Measurements from ENCODE around the gene KDM8. TPM values are rescaled to one million over a fixed set of nuclear protein-coding genes. Genes with fewer than 3 reads are reported as not detected.

The KDM8 gene
- total RNA-seq, 1 donor from 2014 or later = 5.7 TPM

DNA sequence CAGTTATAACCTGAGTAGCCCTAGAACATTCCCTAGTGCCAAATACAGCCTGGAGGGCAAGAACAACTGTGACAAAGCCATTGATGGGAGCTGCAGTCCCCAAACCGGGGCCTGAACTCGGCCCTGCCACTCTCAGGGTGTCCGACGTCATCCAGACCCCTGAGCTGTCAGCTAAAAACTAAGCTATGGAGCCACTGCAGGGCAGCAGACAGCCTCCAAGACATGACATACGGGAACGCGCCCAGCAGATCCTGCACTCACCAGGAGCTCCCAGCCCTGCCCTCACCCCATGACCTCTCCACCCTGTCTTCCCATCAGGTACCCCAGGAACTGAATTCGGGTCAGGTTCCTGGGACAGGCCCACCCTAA is 28.4 kb downstream of the KDM8 start:
- no peak for DNase-seq

GRCh38 chr16:27232061-27232900 is 29.0 kb downstream of the KDM8 start:
- DNase-seq = no peak

GRCh38 chr16:27232901-27233625 is 29.7 kb downstream of the KDM8 start:
- no peak for DNase-seq

DNA sequence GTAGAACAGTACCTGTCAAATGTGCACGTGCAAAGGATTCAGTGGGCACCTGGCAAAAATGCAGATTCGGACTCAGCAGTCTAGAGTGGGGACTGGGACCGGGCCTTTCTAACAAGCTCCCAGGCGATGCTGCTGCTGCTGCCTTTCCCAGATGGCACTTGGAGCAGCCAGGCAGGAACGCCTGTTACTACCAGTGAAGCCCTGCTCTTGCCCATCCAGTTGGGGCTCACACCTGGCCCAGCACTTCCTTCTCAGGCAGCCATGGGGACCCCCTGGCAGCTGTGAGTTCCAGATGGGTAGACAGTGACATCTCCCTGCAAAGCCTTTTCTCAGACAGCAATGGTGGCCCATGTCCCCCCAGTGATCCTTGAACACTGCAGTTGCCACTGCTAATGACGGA is 30.4 kb downstream of the KDM8 start:
- DNase-seq = no peak

DNA sequence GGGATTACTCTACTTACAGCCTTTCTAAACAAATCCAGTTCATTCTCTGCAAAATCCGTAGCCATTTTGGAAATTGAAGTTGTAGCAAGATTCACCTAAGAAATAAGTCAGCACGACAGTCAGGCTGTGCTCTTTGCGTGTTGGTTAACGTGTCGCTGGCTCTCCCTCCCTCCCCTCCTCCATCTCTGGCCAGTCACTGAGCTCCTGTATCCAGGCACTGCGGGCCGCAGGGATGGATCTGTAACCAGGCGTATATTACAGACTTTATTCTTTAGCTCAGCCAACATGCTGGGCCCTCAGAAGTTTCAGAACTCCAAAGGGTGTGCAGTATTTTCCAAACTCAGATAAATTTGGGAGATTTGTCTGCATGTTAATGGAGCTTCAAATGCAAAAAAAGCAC is 30.8 kb downstream of the KDM8 start:
- no peak for DNase-seq

DNA sequence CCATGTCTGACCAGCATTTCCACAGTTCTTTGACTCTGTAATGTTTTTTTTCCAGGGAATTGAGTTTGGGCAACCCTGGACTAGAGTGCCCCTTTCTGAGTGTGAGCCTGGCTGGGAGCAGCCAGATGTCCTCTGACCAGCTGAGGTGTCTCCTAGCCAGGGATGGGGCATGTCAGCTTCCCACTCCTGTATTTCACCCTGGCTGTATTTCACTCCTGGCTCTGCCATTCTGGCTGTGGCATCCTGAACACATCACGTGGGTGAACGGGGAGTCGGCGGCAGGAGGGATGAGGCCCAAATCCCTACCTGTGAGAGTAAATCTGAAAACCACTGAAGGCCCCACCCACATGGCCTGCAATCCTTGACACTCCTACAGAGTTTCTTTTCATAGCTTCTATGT is 31.3 kb downstream of the KDM8 start:
- no peak for DNase-seq

GRCh38 chr16:27235055-27235937 is 32.0 kb downstream of the KDM8 start:
- peak; percentile 91 for DNase-seq

DNA sequence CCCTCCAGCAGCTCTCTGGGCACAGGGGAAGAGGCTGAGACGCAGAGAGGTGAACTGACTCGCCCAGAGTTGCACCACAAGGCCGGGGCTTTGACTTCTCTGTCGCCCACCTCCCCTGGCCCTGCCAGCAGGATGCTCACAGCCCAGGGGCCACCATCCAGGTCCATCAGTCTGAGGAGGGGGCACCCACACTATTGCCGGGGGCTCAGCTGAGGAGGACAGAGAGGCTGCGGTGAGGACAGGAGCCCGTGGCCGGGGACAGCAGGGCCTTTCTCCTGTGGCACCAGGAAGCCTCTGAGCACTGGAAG is 32.6 kb downstream of the KDM8 start:
- no peak for DNase-seq

- DNase-seq = no peak
Measured at GRCh38 chr16:27236635-27237218, 33.4 kb downstream of the KDM8 start.

- no peak for DNase-seq
Measured at GRCh38 chr16:27237219-27238015, 34.1 kb downstream of the KDM8 start.

GRCh38 chr16:27238016-27238587 is 34.8 kb downstream of the KDM8 start:
- peak; percentile 66 for DNase-seq

DNA sequence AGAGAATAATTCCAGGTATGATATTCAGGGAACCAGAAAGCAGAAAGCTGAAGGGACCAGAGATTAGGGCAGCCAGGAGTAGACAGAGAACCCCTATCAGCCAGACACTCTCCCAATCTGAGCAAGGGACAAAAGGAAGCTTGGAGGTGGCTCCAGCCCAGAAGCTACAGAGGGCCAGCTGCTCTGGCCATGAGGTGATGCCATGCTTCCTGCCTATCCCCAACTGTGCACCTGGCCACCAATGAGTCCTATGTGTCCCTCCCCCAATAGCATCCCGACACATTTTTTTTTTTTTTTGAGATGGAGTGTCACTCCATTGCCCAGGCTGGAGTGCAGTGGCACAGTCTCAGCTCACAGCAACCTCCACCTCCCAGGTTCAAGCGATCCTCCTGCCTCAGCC is 35.3 kb downstream of the KDM8 start:
- no peak for DNase-seq

- DNase-seq = no peak
Measured at GRCh38 chr16:27239026-27239425, 35.7 kb downstream of the KDM8 start.

- no peak for DNase-seq
Measured at GRCh38 chr16:27239906-27240655, 36.8 kb downstream of the KDM8 start.

- DNase-seq = no peak
Measured at GRCh38 chr16:27240948-27241531, 37.7 kb downstream of the KDM8 start.

DNA sequence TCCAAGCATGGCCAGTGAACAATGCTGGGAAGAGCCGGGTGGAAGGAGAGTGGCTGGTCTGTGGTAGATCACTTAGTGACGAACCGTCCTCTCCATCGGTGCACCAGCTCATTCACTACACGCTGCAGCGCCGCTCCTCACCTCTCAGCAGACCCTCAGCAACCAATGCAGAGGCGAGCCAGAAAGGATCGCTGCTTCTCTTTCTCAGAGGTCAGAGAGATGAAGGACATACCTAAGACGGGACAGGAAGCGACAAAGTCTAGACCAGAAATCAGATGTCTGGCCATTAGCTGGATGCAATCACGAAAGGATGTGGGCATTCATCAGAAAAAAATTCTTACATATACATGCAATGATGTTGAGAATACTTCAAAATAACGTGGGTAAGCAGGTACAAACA is 38.3 kb downstream of the KDM8 start:
- DNase-seq = no peak

DNA sequence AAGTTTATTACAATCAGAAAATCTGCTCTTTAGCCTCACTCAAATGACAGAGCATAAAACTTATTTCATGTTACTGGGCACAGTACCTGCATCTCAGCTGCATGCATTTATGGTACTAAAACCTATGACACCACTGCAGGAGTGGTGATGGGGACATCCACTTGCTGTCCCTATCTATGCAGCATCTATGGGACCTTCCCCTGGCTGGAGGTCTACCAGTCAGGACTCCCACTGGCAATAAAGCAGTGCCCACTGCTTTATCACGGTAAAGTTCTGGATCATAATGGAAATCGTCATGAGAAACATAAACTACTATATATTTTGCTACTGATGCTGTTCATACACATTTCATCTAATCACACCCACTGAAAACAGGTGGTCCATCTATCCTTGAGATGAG is 39.1 kb downstream of the KDM8 start:
- DNase-seq = no peak

DNA sequence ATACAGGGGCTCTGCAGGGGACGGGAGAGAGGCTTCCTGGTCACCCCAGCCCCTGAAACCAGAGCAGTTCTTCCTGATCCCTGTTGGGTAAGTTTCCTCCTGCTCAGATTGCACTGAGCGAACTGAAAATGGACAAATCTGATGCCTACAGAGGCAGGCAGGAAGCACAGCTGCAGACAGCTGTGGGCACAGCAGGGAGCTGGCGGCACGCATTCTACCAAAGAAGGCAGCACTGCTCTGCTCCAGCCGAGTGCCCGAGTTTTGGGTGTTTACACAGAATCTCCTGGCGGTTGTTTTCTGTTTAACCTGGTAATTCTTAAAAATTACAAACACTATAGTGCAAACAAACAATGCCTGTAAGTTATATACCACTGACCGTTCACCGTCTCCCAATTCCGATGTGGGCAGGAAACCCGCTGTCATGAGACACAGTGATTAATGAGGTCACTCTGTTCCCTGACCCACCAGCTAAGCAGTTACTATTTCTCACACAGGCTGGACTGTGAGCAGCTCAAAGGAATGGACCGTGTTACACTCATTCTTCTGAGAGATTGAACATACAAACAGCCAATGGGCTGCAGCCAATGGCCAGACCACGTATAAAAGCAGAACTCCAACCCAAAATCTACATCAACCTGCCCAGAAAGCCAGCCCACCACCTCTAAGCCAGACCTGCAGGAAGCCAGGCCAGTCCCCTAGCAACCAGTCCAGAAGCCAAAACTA is 39.7 kb downstream of the KDM8 start:
- DNase-seq = peak; percentile 93

GRCh38 chr16:27243725-27244362 is 40.5 kb downstream of the KDM8 start:
- no peak for DNase-seq

All from tongue (tissue), 2 donors.